DMS 273 treated with DMSO at 0.1 percent for 48 hours (cell line): Measurements from ENCODE around the gene KCNJ3.

Experiments
- DNase-seq: peaks from one replicate; lab custom pipeline; 2025; lab: John Stamatoyannopoulos, UW

Gene KCNJ3, protein sequence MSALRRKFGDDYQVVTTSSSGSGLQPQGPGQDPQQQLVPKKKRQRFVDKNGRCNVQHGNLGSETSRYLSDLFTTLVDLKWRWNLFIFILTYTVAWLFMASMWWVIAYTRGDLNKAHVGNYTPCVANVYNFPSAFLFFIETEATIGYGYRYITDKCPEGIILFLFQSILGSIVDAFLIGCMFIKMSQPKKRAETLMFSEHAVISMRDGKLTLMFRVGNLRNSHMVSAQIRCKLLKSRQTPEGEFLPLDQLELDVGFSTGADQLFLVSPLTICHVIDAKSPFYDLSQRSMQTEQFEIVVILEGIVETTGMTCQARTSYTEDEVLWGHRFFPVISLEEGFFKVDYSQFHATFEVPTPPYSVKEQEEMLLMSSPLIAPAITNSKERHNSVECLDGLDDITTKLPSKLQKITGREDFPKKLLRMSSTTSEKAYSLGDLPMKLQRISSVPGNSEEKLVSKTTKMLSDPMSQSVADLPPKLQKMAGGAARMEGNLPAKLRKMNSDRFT

DNA sequence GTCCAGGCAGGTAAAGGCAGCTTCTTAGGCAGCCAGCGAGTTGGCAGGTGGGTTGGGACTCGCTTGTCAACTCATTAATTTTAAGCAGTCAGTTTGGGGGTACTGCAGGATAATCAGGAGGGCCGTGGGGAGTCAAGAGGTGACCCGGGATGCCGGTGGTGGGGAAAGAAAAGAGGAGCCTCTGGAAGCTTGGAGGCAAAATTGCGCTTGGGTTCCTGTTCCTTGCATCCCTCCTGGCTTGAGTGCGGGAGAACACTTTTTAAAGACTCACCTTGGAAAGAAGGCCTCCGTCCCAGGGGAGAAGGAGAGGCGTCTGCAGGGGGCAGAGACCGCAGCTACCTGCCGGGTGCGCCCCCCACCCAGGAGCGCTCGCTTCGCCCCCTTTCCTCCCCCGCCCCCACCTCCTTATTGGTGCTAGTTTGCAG, at the start of gene KCNJ3:
KCNJ3 (plus strand) TSS at position 400 of the 425 bp plus-strand sequence. CDS start 81 bp downstream, outside the sequence.
- peak; percentile 49 for DNase-seq

DNA sequence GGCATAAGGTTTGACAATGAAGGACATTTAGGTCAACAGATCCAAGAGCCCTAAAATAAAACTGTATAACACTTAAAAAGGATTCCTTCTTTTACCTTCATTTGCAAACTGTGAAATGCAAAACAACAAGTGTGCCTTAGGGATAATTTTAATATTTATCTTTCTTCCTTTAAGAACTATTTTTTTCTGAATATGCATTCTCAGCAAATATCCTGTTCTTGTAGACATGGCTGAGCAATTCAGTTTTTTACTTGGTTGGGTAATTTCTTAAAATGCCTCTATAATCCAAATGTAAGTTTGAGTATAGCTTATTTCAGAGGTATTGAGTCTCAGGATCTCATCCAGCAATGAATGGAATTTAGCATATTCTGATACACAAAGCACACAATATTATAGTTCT, 43.0 kb upstream of the KCNJ3 start:
- no peak for DNase-seq

DNA sequence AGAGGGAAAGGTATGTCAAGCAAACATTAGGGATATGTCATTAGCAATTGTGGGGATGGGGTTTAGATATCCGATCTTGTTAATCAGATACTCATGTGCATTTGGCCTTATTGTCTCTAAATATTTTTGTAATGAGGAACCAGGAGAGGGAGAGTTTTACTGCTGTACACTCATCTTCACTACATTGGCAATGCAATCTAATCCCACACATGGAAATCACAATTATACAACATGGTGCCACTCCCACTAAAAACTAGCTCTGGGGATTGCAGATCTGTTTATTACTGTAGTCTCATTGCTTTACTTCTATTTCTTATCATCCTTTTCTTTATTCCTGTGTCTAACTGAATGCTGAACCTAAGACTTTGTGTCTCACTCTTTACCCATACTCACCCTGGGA, 39.6 kb upstream of the KCNJ3 start:
- no peak for DNase-seq

DNA sequence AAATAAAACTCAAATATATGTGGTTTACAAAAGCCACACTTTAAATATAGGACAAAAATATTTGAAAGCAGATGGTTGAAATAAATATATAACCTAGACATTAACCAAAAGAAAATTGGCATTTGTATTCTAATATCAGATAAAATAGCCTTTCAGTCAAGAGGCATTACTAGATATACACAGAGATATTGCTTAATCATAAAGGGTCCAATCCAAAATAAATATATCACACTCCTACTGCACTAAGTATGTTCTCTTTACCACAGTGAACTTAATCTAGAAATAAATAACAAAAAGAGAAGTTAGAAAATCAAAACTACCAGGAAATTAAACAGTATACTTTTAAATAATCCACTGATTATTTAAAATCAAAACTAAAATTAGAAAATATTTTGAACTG, 34.2 kb upstream of the KCNJ3 start:
- no peak for DNase-seq

DNA sequence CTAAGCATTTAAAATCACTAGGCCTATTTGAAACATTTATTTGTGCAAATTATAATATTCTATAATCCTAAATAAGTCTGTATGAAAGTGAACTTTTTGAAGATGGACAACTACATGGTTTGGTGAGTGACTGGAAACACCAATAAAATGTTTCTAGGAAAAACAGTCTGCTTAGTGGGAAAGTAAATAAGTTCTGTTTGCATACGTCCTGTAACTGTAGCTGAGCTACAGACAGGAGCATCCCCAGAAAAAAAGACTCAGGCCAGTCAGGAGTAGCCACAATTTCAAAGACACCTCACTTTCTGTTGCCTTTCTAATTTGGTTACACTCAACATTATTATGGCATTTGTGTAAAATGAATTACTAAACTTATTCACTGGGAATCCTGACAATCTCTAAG, 28.4 kb upstream of the KCNJ3 start:
- no peak for DNase-seq

DNA sequence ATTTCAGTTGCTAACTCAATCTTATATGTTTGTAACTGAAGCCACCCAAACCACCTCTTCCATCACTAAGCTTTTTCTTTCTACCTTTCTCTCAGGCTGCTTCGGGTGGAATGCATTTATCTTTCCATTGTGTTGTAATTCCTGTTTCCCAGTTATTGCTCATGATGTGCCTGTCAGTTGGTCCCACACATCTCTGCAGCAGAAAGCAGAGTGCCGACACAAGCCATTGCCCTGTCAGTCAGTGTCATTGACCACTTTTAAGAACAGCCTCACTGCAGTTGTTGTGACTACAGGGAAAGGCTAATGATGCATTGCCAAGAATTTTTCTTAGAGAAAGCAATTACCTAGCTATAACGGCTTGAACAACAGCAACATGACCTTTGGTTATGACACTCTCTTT, 24.8 kb upstream of the KCNJ3 start:
- DNase-seq = no peak

DNA sequence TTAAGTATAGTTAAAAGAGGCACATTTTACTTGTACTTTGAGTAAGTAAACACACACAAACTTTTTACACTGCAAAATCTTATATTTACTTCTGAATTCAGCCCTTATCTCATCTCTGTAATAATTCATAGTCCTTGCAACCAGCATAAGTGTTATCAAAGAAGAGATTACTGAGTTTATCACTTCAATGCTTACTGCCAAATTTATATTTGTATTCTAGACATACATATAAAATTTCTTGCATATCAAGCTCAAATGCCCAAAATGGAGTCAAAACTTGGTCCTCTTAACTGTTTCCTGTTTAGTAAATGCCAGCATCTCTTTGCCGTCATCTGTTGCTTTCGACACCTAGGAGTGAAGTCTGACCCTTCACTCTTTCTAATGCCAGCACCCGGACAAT, 21.1 kb upstream of the KCNJ3 start:
- DNase-seq = no peak

DNA sequence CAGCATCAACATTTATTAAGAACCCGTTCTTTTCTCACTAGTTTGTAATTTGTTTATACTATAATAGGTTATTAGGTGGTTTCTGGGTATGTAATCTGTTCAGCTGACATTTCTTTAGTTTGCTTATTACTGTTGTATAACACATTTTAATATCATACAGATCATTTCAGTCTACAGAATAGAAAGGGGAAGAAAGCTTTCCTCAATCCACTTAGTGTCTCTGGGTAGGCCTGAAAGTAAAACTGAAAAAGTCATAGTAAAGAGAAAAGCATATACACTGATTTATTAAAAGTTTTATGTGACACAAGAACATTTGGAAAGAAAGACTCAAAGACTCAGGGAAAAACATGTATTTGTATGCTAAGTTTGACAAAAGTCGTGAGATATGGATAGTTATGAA, 16.8 kb upstream of the KCNJ3 start:
- DNase-seq = no peak

DNA sequence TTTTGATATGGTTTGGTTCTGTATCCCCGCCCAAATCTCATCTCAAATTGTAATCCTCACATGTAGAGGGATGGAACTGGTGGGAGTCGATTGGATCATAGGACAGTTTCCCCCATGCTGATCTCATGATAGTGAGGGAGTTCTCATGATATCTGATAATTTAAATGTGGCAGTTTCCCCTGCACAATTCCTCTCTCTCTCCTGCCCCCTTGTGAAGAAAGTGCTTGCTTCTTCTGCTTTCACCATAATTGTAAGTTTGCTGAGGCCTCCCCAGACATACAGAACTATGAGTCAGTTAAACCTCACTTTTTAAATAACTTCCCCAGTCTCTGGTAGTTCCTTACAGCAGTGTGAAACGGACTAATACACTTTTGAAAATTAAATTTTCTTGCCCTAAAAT, 12.3 kb upstream of the KCNJ3 start:
- no peak for DNase-seq

DNA sequence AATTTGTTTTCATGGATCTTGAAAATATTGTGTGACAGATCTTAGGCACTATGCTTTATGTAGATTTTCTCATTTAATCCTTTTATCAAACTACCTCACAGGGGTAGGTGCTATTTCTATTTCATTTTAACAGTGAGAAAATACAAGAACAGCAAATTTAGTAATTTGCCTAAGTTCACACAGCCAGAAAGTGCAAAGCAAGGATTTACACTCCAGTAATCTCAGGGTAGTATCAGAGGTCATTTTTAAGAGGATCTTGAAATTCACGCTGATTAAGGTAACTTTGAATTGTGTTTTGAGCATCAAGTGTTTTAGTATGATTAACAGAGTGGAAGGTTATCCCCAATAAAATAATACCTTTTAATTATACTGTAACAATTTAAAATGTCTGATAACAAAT, 10.1 kb upstream of the KCNJ3 start:
- DNase-seq = no peak

DNA sequence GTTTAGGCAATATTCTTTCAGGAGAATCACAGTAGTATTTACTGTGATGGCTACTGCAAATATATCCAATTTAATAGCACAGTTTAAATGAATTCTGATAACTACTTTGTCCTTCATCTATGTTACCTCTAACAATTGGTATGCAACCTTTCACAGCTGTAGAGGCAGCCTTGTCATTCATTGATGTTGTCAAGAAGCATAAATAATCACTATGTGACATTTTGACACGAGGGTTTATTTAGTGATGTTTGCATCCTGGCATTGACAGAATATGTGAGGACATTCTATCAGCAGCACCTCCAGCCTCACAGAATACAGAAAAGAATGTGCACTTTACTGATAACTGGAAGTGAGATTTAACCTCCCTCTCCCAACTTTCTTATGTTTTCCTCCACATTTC, 9.3 kb upstream of the KCNJ3 start:
- DNase-seq = no peak

DNA sequence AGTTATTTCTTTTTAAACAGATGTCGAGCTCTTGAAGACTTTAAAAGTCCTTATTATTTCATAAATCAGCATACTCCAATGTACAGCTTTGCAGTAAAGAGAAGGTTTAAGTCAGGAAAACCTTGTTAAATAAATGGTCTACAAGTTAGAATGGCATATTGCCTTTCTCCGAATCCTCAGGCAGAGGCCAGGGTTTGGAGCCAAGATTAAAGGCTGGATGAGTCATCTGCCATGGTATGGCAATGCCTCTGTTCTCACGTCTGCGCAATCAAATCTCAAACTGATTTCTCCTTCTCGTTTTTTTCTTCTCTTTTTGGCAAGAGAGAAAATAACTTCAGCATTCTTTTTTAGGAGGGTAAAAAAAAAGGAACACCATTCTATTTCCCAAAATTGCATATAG, 5.6 kb upstream of the KCNJ3 start:
- DNase-seq = no peak

DNA sequence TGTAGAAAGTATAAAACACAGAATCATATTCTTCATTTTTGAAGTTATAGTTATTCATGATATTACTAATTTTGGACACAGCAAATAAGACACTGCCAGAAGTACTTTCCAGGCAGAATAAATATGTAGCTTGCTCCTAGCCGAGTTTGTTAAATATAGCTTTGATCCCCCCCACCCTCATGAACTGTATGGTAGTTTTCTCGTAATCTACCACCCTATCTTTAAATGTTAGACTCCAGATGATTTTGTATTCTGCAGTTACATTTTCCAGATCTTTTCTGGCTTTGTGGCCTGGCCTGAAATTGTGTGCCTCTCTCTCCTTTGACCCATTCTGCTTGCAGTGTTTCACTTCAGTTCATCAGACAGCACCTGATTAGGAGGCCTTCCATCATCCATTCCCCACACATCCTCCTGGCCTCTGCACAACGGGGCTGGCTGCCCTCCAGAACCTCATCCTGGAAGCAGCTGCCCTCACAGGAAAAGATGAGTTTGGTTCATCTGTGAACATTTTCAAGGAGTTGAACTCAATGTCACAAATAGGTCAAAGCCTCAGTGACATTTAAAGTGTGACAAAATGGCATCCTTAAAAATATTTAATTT, 4.7 kb upstream of the KCNJ3 start:
- DNase-seq = no peak

DNA sequence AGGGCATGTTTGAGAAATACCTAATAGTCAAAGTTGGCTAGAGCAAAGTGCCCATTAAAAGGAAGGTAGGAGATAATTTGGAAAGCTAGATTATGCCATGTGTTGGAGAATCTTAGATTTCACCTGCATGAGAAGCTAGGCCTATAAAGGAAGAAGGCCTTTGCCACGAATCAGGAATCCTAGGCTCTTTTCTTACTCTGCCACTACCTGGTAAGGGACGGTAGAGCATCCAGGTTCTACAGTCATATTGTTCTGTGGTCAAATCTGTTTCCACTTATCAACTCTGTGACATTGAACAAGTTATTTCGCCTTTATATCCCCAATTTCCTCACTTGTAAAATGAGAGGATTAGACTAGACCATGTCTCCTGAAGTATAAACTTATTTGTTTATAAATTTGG, 3.6 kb upstream of the KCNJ3 start:
- no peak for DNase-seq

DNA sequence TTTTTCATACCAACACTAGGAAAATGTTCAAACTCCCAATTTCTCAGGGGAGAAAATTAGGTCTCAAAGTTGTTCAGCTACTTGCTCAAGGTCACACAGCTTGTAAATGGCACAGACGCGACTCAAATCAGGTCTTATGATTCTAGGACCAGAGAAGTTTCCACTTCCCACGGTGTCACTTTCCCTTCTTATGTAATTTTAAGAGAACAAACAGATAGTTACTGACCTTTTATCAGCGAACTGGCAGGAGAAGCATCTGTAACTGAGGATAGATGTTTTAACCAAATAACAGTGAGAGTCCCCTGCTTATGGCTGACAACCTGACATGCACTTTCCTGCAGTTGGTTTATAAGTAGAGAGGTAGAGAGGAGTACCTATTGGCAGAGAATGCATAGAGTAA, 2.1 kb upstream of the KCNJ3 start:
- no peak for DNase-seq

DNA sequence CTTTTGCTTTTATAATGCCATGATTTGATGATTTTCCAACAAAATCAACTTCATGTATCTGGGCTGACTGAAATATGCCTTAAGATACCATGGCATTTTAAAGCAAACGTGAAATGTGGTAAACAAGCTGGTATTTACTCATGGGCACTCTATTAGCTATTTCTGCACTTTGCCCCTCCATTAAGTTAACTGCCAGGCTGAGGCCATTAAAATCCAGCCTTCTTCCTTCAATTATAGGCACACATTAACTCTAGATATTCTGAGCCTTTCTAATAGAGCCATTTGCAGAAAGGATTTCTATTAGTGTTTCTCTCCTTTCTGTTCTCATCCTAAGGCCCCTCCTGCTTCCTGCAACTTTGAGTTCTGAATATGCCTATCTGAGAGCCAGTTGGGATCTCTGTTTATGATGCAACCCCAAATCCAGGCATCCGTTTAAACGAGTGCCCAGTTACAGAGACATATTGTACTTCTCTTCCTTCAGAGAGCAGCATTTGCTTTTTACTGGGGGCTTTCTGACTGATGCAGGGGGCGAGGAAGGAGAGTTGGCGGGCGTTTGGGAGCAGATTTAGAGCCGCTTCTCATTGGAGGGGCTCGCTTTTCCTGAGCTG, 1.6 kb upstream of the KCNJ3 start:
- DNase-seq = no peak

DNA sequence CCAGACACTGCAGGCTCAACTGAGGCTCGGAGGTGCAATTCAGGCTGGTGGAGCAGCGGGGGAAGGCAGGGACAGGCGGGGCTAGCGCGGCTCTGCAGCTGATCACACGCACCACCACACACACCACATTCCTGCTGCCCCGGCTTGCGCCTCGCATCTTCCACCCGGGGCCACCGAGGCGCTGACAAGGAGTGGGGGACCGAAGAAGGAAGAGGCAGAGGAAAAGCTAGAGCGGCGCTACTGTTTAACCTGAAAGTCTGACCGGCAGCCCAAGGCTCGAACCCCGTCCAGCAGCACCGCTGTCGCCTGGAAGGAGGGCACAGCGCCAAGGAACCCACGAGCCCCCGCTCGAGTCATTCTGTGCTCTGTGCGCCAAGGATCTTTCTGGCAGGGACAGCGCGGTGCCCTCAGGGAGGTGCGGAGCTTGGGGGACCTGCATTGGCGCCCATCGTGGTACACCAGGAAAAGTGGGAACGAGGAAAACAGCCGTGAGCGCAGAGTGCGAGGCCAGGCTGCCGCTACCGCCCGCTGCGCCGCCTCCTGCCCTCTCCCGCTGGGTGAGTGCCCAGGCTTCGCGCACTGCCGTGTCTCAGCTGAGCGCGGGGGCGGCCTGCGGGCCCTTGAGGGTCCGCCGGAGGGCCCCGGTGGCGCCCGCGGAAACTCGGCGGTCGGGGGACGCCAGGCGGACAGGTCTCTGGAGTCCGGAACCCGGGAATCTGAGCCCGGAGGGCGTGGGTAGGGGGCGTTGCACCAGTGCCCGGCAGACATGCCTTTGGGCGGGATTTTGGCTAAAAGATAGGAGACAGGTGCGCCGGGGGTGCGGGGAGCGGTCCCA, 860 bp upstream of the KCNJ3 start:
- DNase-seq = peak; percentile 49

DNA sequence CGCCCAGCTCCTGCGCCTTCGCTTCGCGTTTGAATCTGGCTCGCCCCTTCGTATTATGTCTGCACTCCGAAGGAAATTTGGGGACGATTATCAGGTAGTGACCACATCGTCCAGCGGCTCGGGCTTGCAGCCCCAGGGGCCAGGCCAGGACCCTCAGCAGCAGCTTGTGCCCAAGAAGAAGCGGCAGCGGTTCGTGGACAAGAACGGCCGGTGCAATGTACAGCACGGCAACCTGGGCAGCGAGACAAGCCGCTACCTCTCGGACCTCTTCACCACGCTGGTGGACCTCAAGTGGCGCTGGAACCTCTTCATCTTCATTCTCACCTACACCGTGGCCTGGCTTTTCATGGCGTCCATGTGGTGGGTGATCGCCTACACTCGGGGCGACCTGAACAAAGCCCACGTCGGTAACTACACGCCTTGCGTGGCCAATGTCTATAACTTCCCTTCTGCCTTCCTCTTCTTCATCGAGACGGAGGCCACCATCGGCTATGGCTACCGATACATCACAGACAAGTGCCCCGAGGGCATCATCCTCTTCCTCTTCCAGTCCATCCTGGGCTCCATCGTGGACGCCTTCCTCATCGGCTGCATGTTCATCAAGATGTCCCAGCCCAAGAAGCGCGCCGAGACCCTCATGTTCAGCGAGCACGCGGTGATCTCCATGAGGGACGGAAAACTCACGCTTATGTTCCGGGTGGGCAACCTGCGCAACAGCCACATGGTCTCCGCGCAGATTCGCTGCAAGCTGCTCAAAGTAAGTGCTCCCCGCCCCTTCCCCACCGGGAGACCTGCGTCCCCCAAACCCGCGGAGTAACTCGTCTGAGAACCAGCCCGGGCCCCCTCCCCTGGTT, 453 bp downstream of the KCNJ3 start:
- DNase-seq = no peak

DNA sequence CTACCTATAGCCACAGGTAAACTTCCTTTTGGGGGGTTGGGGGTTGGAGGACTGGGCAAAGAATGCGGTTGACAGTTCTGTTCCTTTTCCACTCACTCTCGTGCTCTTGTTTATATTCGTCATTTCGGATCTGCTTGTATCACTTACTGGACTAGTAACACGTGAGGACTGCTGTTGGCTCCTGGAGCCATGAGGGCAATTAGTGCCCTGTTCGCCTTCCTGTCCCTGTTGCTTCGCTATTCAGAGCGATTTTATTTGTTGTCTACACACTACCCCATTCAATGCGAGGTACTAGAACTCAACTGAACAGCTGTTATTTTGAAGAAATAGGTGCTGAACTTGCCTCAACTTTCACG, 1.1 kb downstream of the KCNJ3 start:
- peak; percentile 80 for DNase-seq

DNA sequence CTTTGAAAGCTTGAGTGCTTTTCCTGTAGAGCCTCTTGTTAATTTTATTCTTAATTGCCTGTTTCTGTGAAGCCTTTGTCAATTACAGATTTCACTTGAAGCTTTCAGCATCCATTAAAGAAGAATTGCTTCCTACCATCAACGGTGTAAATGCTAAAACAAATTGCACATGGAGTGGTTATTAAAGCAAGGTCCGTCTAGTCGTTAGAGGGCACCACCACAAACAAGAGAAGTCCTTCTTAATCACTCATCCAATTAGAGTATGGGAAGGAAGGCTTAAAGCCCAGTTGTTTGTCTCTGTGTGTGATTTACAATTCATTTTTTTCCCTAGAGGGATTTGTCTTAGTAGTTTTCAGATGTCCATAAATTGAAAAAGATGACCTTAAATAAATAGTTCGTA, 1.6 kb downstream of the KCNJ3 start:
- peak; percentile 85 for DNase-seq

DNA sequence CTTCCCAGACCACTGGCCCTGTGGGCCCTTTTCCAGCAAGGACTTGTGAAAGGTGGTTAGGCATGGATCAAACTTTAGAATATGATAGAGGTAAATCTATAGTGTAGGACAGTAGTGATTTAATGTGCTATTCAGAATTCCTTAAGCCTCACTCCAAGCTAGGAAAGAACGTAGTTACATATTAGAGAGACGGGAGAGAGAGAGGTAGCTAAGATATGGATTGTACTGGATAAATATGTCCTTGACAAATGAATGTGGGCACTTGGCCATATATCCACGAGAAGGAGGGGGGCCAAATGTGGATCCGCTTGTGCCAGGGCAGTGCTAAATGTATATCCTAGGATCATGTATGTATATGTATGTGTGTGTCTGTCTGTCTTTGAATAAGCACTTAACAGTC, 6.5 kb downstream of the KCNJ3 start:
- peak; percentile 38 for DNase-seq
